ENCODE data around the gene PCLO. TPM values are rescaled to one million over a fixed set of nuclear protein-coding genes. Genes with fewer than 3 reads are reported as not detected.

PCLO gene
- total and polyA plus RNA-seq, 9 of the 15 experiments (the other 6 are each of a cell fraction or from before 2014, with no cell fraction given) = under 0.01 to 0.01 TPM; not detected in 7

GRCh38 chr7:83036130-83036529, 126.6 kb downstream of the PCLO start:
- Histone ChIP-seq H3K9me3 (replicated peaks; ENCODE audit: control insufficient read depth, insufficient read depth, low read depth, low read length) (no peaks in the 10 kb centered on the region), H3K9ac (ENCODE audit: insufficient read depth in 1 of 2, low read depth in 2 of 2, low read length in 2 of 2) (no peak overlapping the region), H3K9me1 (ENCODE audit: control insufficient read depth, insufficient read depth, low read length) (no peaks in the 10 kb centered on the region), H3K4me1 (replicated peaks in 1 of 2; ENCODE audit: control insufficient read depth in 2 of 2, insufficient read depth in 2 of 2, low read length in 2 of 2) (no peaks in the 10 kb centered on the region), H3K79me2 (ENCODE audit: control insufficient read depth, insufficient read depth, low read length) (no peaks in the 10 kb centered on the region), H3K4me2 (ENCODE audit: insufficient read depth, low read length) (no peak overlapping the region), H3K4me3 (no peak overlapping the region), H3K36me3 (ENCODE audit: control insufficient read depth, insufficient read depth, low read length) (no peaks in the 10 kb centered on the region), H2AFZ (ENCODE audit: low read depth, low read length) (no peak overlapping the region), H3K27me3 (ENCODE audit: control insufficient read depth in 2 of 2, insufficient read depth in 2 of 2, low read length in 2 of 2) (no peaks in the 10 kb centered on the region), H3K27ac (ENCODE audit: extremely low read depth, low read depth, low read length) (no peak overlapping the region), H4K20me1 (replicated peaks; ENCODE audit: control insufficient read depth, insufficient read depth, low read length) (no peaks in the 10 kb centered on the region)
- DNase-seq (ENCODE audit: extremely low read depth in 1 of 4, low spot score in 3 of 4) (no peak), FAIRE-seq (no peak), ATAC-seq (no peak)
- BruUV-seq (replicated peaks) = no TSS peak
- in situ Hi-C loops (cut with MboI) = no loop called here
- intact Hi-C loops (cut with micrococcal nuclease) = no loop called here
- ChIA-PET CTCF (ENCODE audit: low intra/inter-chr PET ratio) (no interaction called here), POLR2A (no interaction called here)
- TF ChIP-seq E2F6 (IDR thresholded peaks at IDR 0.05; ENCODE audit: borderline replicate concordance in 1 of 2, extremely low read depth in 1 of 2, insufficient read depth in 1 of 2, insufficient read length in 1 of 2, low read depth in 1 of 2, low read length in 1 of 2, poor library complexity in 1 of 2, severe bottlenecking in 1 of 2) = no peak
- TF ChIP-seq SLC30A9 (CRISPR knock-in tag; IDR thresholded peaks at IDR 0.05) = no peak
- no peak for TF ChIP-seq ZNF239 (CRISPR knock-in tag; IDR thresholded peaks at IDR 0.05)
- TF ChIP-seq MEF2D (tag; conservative IDR thresholded peaks at IDR 0.05; ENCODE audit: low read depth) = no peak
- TF ChIP-seq EZH2 (IDR thresholded peaks at IDR 0.05; ENCODE audit: borderline replicate concordance, low read depth, low read length) = no peak
- no peak for TF ChIP-seq ZNF354B (CRISPR knock-in tag; IDR thresholded peaks at IDR 0.05)
- TF ChIP-seq ESRRB (CRISPR knock-in tag; IDR thresholded peaks at IDR 0.05; ENCODE audit: borderline replicate concordance) = no peak
- TF ChIP-seq ATF2 (CRISPR knock-in tag; IDR thresholded peaks at IDR 0.05) = no peak
- 0% methylated on average over 2 of the region's 2 CpGs for WGBS (ENCODE audit: insufficient coverage, low coverage, missing lambda C conversion rate)
